ENCODE data around the gene USP49.

The USP49 gene

DNA sequence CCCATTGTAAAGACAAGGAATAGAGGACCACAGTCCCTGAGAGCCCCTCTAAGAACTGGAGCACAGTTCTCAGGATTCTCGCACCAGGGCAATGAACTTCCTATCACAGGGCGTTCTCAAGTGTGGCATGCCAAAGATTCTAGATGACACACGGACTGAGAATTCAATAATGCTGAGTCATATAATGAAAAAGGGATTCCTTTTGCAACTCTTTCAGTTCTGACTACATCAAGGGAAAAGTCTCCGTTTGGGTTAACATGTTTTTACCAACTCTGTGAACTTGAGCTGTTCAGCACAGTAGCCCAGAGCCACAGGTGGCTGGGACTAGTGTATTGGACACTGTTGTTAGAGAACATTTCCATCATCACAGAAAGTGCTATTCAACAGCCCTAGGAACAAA is 22.4 kb upstream of the USP49 start:
- no peaks in the 10 kb centered on the region for H3K27me3 ChIP-seq (replicated peaks in 2 of 5; ENCODE audit: control insufficient read depth in 4 of 5, insufficient read depth in 5 of 5, low read length in 4 of 5)
- POLR2A ChIA-PET = no interaction called here
- H3K9me3 ChIP-seq (ENCODE audit: control extremely low read depth in 1 of 5, control insufficient read depth in 4 of 5, insufficient read depth in 2 of 5, low read depth in 1 of 5, low read length in 4 of 5) = no peaks in the 10 kb centered on the region
- H3K36me3 ChIP-seq (ENCODE audit: control insufficient read depth in 4 of 4, insufficient read depth in 4 of 4, low read length in 3 of 4) = peaks cover 15 to 35% (median 24%) of the 10 kb centered on the region in 4 experiments
- CTCF ChIA-PET = interaction anchor here (1.5 kb wide), 1 partner anchor 12 kb away, joined by 4 read pairs; no protein-coding TSS in a partner anchor
- no peak for DNase-seq
- 100% methylated on average over 1 of the region's 4 CpGs for WGBS (ENCODE audit: insufficient coverage)
- peaks cover 12 to 25% (median 18%) of the 10 kb centered on the region in 4 experiments for H3K4me1 ChIP-seq (ENCODE audit: control extremely low read depth in 1 of 4, control insufficient read depth in 4 of 4, insufficient read depth in 4 of 4, low read length in 3 of 4)
- H3K4me3 ChIP-seq (ENCODE audit: control insufficient read depth in 1 of 7, extremely low read depth in 1 of 7, insufficient read depth in 4 of 7, low read depth in 2 of 7, low read length in 6 of 7) = no peak overlapping the region
- H3K27ac ChIP-seq (ENCODE audit: insufficient read depth in 1 of 2, low read depth in 1 of 2, low read length in 2 of 2, poor library complexity in 1 of 2, severe bottlenecking in 2 of 2) = no peak overlapping the region

DNA sequence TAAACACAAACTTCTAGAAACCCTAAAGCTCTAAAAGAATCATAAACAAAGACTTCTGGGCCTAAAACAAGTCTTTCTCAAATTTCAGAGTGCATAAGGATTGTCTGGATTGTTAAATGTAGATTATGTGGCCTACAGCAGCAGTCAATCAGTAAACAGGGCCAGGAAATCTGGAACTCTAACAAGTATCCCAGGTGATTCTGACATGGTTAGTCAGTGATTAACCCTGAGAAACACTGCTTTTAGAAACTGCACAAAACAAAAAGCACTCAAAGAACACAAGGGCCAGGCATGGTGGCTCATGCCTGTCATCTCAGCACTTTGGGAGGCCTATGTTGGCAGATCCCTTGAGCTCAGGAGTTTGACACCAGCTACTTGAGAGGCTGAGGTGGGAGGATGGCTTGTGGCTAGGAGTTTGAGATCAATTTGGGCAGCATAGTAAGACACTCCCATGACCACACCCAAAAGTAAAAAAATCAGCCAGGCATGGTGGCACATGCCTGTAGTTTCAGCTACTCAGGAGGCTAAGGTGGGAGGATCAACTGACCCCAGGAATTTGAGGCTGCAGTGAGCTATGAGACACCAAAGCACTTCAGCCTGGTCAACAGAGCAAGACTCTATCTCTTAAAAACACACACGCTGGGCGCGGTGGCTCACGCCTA is 19.8 kb upstream of the USP49 start:
- no peak overlapping the region for H3K27ac ChIP-seq (ENCODE audit: insufficient read depth in 1 of 2, low read depth in 1 of 2, low read length in 2 of 2, poor library complexity in 1 of 2, severe bottlenecking in 2 of 2)
- POLR2A ChIA-PET = no interaction called here
- DNase-seq = no peak
- H3K9me3 ChIP-seq (ENCODE audit: control extremely low read depth in 1 of 5, control insufficient read depth in 4 of 5, insufficient read depth in 2 of 5, low read depth in 1 of 5, low read length in 4 of 5) = no peaks in the 10 kb centered on the region
- H3K4me1 ChIP-seq (ENCODE audit: control extremely low read depth in 1 of 4, control insufficient read depth in 4 of 4, insufficient read depth in 4 of 4, low read length in 3 of 4) = peaks cover 0 to 12% (median 6%) of the 10 kb centered on the region in 4 experiments
- H3K4me3 ChIP-seq (ENCODE audit: control insufficient read depth in 1 of 7, extremely low read depth in 1 of 7, insufficient read depth in 4 of 7, low read depth in 2 of 7, low read length in 6 of 7) = no peak overlapping the region
- H3K36me3 ChIP-seq (ENCODE audit: control insufficient read depth in 4 of 4, insufficient read depth in 4 of 4, low read length in 3 of 4) = peaks cover 15 to 41% (median 28%) of the 10 kb centered on the region in 4 experiments
- no peaks in the 10 kb centered on the region for H3K27me3 ChIP-seq (replicated peaks in 2 of 5; ENCODE audit: control insufficient read depth in 4 of 5, insufficient read depth in 5 of 5, low read length in 4 of 5)
- CTCF ChIA-PET = interaction anchor here (0.9 to 1.7 kb wide), 4 partner anchors 10 to 19 kb away, joined by 3 to 7 read pairs (median 3); no protein-coding TSS in a partner anchor
- WGBS (ENCODE audit: insufficient coverage) = no CpG with 5 or more reads among the region's 4 CpGs

DNA sequence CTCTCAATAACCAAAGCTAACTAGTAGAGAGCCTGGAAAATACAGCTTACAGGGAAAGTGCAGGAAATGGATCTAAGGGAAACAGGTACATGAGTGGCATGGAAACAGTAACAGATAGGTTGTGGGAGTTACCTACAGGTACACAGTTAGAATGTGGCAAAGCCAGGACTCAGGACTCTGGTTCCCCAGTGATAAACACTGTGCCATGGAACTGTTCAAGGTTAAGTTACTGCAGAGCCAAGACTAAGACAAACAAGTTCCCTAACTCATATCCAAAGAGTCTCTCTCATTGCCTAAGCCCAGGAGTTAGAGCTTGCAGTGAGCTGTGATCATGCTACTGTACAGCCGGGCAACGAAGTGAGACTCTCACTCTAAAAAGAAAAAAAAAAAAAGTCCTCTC is 19.2 kb upstream of the USP49 start:
- WGBS (ENCODE audit: insufficient coverage) = no CpG with 5 or more reads among the region's 2 CpGs
- Histone ChIP-seq H3K4me3 (ENCODE audit: control insufficient read depth in 1 of 7, extremely low read depth in 1 of 7, insufficient read depth in 4 of 7, low read depth in 2 of 7, low read length in 6 of 7) (no peak overlapping the region), H3K27ac (ENCODE audit: insufficient read depth in 1 of 2, low read depth in 1 of 2, low read length in 2 of 2, poor library complexity in 1 of 2, severe bottlenecking in 2 of 2) (no peak overlapping the region), H3K27me3 (replicated peaks in 2 of 5; ENCODE audit: control insufficient read depth in 4 of 5, insufficient read depth in 5 of 5, low read length in 4 of 5) (no peaks in the 10 kb centered on the region), H3K36me3 (ENCODE audit: control insufficient read depth in 4 of 4, insufficient read depth in 4 of 4, low read length in 3 of 4) (peaks cover 17 to 45% (median 30%) of the 10 kb centered on the region in 4 experiments), H3K9me3 (ENCODE audit: control extremely low read depth in 1 of 5, control insufficient read depth in 4 of 5, insufficient read depth in 2 of 5, low read depth in 1 of 5, low read length in 4 of 5) (no peaks in the 10 kb centered on the region), H3K4me1 (ENCODE audit: control extremely low read depth in 1 of 4, control insufficient read depth in 4 of 4, insufficient read depth in 4 of 4, low read length in 3 of 4) (peaks cover 0 to 6% (median under 1%) of the 10 kb centered on the region in 4 experiments)
- no peak for DNase-seq
- ChIA-PET CTCF (interaction anchor here (0.9 to 1.7 kb wide), 6 partner anchors 9 to 127 kb away, joined by 3 to 7 read pairs (median 3); partner anchors contain the start of gene TOMM6), POLR2A (interaction anchor here (0.7 kb wide), 1 partner anchor 86 kb away, joined by 3 read pairs; no protein-coding TSS in a partner anchor)

DNA sequence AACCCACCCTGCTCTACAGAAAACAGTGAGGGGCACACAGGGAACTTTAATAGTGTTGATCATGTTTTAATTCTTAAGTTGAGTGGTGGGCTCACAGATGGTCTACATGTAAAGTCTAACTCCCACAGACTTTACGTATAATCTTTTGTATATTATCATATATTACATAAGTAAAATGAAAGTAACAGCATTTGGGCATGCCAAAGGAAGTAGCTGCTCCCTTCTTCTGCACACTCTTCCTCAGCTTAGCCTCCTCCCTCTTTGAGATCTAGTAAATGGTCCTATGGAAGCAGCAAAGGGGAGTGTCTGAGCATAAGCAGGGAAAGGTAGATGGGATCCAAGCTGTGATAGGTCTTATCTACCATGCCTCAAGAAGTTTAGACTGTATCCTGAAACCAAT is 14.6 kb upstream of the USP49 start:
- DNase-seq = no peak
- POLR2A ChIA-PET = no interaction called here
- Histone ChIP-seq H3K27ac (ENCODE audit: insufficient read depth in 1 of 2, low read depth in 1 of 2, low read length in 2 of 2, poor library complexity in 1 of 2, severe bottlenecking in 2 of 2) (no peak overlapping the region), H3K4me3 (ENCODE audit: control insufficient read depth in 1 of 7, extremely low read depth in 1 of 7, insufficient read depth in 4 of 7, low read depth in 2 of 7, low read length in 6 of 7) (no peak overlapping the region), H3K9me3 (ENCODE audit: control extremely low read depth in 1 of 5, control insufficient read depth in 4 of 5, insufficient read depth in 2 of 5, low read depth in 1 of 5, low read length in 4 of 5) (no peaks in the 10 kb centered on the region), H3K27me3 (replicated peaks in 2 of 5; ENCODE audit: control insufficient read depth in 4 of 5, insufficient read depth in 5 of 5, low read length in 4 of 5) (no peaks in the 10 kb centered on the region), H3K36me3 (ENCODE audit: control insufficient read depth in 4 of 4, insufficient read depth in 4 of 4, low read length in 3 of 4) (peaks cover 34 to 69% (median 45%) of the 10 kb centered on the region in 4 experiments), H3K4me1 (ENCODE audit: control extremely low read depth in 1 of 4, control insufficient read depth in 4 of 4, insufficient read depth in 4 of 4, low read length in 3 of 4) (no peaks in the 10 kb centered on the region)
- WGBS (ENCODE audit: insufficient coverage) = no CpG with 5 or more reads among the region's 1 CpG
- CTCF ChIA-PET = interaction anchor here (0.6 to 1.3 kb wide), 2 partner anchors 23 to 27 kb away, joined by 3 to 4 read pairs; no protein-coding TSS in a partner anchor

DNA sequence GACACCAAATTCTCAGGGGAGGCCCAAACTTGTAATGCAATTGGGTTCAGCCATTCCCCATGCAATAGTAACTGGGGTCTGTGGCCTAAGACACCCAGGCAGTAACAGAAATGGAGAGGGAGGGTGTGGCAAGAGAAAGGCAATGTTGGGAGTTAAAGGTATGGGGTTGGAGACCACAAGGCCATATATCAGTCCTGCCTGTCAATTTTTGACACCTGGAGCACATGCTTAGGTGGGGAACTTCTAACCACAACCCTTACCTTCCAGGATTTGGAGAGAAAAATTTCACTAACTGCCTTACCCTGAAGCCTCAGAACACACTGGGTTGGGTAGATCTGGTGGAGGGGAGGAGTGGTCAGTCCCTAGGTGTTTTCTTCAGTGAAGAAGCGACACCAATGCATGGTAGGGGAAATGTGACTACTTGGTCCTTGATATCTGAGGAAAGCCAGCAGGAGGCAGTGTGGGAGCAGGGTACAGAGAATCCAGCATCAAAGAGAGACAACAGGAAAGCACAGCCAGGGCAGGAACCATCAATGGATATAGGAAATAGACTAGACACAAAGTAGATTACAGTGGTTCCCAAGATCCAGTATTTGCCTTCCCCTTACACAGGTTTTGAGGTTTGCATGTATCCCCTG is 6.8 kb upstream of the USP49 start:
- 89% methylated on average over 1 of the region's 1 CpG for WGBS (ENCODE audit: insufficient coverage)
- no peaks in the 10 kb centered on the region for H3K27me3 ChIP-seq (replicated peaks in 2 of 5; ENCODE audit: control insufficient read depth in 4 of 5, insufficient read depth in 5 of 5, low read length in 4 of 5)
- no peaks in the 10 kb centered on the region for H3K9me3 ChIP-seq (ENCODE audit: control extremely low read depth in 1 of 5, control insufficient read depth in 4 of 5, insufficient read depth in 2 of 5, low read depth in 1 of 5, low read length in 4 of 5)
- DNase-seq = peak; percentile 41 to 67 (median 44)
- no peak overlapping the region for H3K27ac ChIP-seq (ENCODE audit: insufficient read depth in 1 of 2, low read depth in 1 of 2, low read length in 2 of 2, poor library complexity in 1 of 2, severe bottlenecking in 2 of 2)
- POLR2A ChIA-PET = no interaction called here
- H3K4me3 ChIP-seq (ENCODE audit: control insufficient read depth in 1 of 7, extremely low read depth in 1 of 7, insufficient read depth in 4 of 7, low read depth in 2 of 7, low read length in 6 of 7) = no peak overlapping the region
- peaks cover 11 to 25% (median 19%) of the 10 kb centered on the region in 4 experiments for H3K36me3 ChIP-seq (ENCODE audit: control insufficient read depth in 4 of 4, insufficient read depth in 4 of 4, low read length in 3 of 4)
- CTCF ChIA-PET = interaction anchor here (1.1 to 1.5 kb wide), 3 partner anchors 141 to 143 kb away, joined by 4 to 6 read pairs (median 4); no protein-coding TSS in a partner anchor
- H3K4me1 ChIP-seq (ENCODE audit: control extremely low read depth in 1 of 4, control insufficient read depth in 4 of 4, insufficient read depth in 4 of 4, low read length in 3 of 4) = peaks cover 0 to 2% (median 0%) of the 10 kb centered on the region in 4 experiments

DNA sequence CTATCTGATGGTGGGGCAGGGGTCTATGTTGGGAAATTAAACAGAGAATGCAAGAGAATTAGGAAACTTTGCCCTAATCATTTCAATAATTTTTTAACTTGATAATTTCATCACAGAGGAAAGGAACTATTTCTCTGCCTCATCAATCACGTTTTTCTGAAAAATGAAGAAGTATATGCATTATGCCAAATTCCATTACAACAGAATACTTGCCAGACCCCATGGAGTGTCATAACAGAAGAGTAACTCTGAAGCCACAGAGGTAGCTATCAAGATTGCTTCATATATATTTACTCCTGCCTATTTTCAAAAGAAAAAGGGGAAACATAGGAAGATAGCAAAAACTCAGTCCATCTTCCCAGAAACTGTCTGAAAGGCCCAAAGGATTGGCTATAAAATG is 5.7 kb upstream of the USP49 start:
- no peak for DNase-seq
- ChIA-PET POLR2A (no interaction called here), CTCF (interaction anchor here (0.8 to 1.9 kb wide), 6 partner anchors 21 to 143 kb away, joined by 3 to 6 read pairs (median 3); no protein-coding TSS in a partner anchor)
- no CpG with 5 or more reads among the region's 1 CpG for WGBS (ENCODE audit: insufficient coverage)
- Histone ChIP-seq H3K27ac (ENCODE audit: insufficient read depth in 1 of 2, low read depth in 1 of 2, low read length in 2 of 2, poor library complexity in 1 of 2, severe bottlenecking in 2 of 2) (no peak overlapping the region), H3K9me3 (ENCODE audit: control extremely low read depth in 1 of 5, control insufficient read depth in 4 of 5, insufficient read depth in 2 of 5, low read depth in 1 of 5, low read length in 4 of 5) (no peaks in the 10 kb centered on the region), H3K27me3 (replicated peaks in 2 of 5; ENCODE audit: control insufficient read depth in 4 of 5, insufficient read depth in 5 of 5, low read length in 4 of 5) (no peaks in the 10 kb centered on the region), H3K4me1 (ENCODE audit: control extremely low read depth in 1 of 4, control insufficient read depth in 4 of 4, insufficient read depth in 4 of 4, low read length in 3 of 4) (peaks cover 6 to 12% (median 9%) of the 10 kb centered on the region in 4 experiments), H3K36me3 (ENCODE audit: control insufficient read depth in 4 of 4, insufficient read depth in 4 of 4, low read length in 3 of 4) (peaks cover 6 to 14% (median 9%) of the 10 kb centered on the region in 4 experiments), H3K4me3 (ENCODE audit: control insufficient read depth in 1 of 7, extremely low read depth in 1 of 7, insufficient read depth in 4 of 7, low read depth in 2 of 7, low read length in 6 of 7) (no peak overlapping the region)

Measured in common myeloid progenitor, CD34-positive (primary cell).